PC-3 (cell line): Measurements from ENCODE around the gene CNTLN. TPM values are rescaled to one million over a fixed set of nuclear protein-coding genes. Genes with fewer than 3 reads are reported as not detected.

Source experiments
- ATAC-seq: fragments of 200-7000 bp; cut with Tn5 transposase; 2 replicates; pipeline ENCODE4 v1.9.1; 2020; ENCODE audit warnings: mild to moderate bottlenecking, moderate library complexity
- BruUV-seq: library from RNA; stranded (reverse); fragments of 400-500 nt; replicated peaks from 2 replicates; lab custom pipeline; 2021; lab: Mats Ljungman, UMichigan
- CTCF ChIA-PET: fragments of 300-600 bp; sonication (Branson Sonifier 250); formaldehyde crosslinking; loops from one replicate; lab custom pipeline; 2022; ENCODE audit warnings: antibody characterized with exemption; lab: Charles Lee
- POLR2A ChIA-PET: fragments of 300-600 bp; sonication (Branson Sonifier 250); formaldehyde crosslinking; loops from one replicate; lab custom pipeline; 2022; ENCODE audit warnings: antibody characterized with exemption; ENCODE audit not compliant: unreplicated experiment; lab: Charles Lee
- DNase-seq: peaks from one replicate; pipeline ENCODE4 v3.0.0-alpha.2; 2015
- H2AFZ ChIP-seq: fragments of 300-600 bp; sonication (generic); 2 replicates; pipeline ENCODE4 v1.6.0; 2016; ENCODE audit warnings: antibody characterized with exemption, low read length
- H3F3A ChIP-seq: fragments of 300-600 bp; sonication (generic); one replicate; pipeline ENCODE4 v1.6.0; 2017; ENCODE audit warnings: antibody characterized with exemption, low read length, control low read depth, mild to moderate bottlenecking; ENCODE audit not compliant: unreplicated experiment
- H3K27ac ChIP-seq: fragments of 300-600 bp; sonication (generic); 2 replicates; pipeline ENCODE4 v1.5.1; 2016; ENCODE audit warnings: mild to moderate bottlenecking, low read length
- H3K27me3 ChIP-seq: fragments of 300-600 bp; sonication (generic); 2 replicates; pipeline ENCODE4 v1.6.1; 2016; ENCODE audit warnings: low read length, mixed read lengths
- H3K36me3 ChIP-seq: fragments of 300-600 bp; sonication (generic); 2 replicates; pipeline ENCODE4 v1.6.1; 2016; ENCODE audit warnings: low read depth, mixed run types, low read length, mixed read lengths
- H3K4me1 ChIP-seq: fragments of 300-600 bp; sonication (generic); 2 replicates; pipeline ENCODE4 v1.5.1; 2016; ENCODE audit warnings: low read length; ENCODE audit not compliant: insufficient read depth
- H3K4me2 ChIP-seq: fragments of 300-600 bp; sonication (generic); 2 replicates; pipeline ENCODE4 v1.6.0; 2016; ENCODE audit warnings: low read length
- H3K4me3 ChIP-seq: fragments of 300-600 bp; sonication (generic); 2 replicates; pipeline ENCODE4 v1.5.1; 2016; ENCODE audit warnings: mild to moderate bottlenecking, low read length, mixed read lengths
- H3K79me2 ChIP-seq: fragments of 300-600 bp; sonication (generic); 2 replicates; pipeline ENCODE4 v1.6.1; 2017; ENCODE audit warnings: low read length, mixed read lengths
- H3K9ac ChIP-seq: fragments of 300-600 bp; sonication (generic); 2 replicates; pipeline ENCODE4 v1.6.0; 2016; ENCODE audit warnings: mild to moderate bottlenecking, low read length
- H3K9me2 ChIP-seq: fragments of 300-600 bp; sonication (generic); replicated peaks from 2 replicates; pipeline ENCODE4 v1.6.1; 2016; ENCODE audit warnings: mixed run types, low read length, mixed read lengths
- H3K9me3 ChIP-seq: fragments of 300-600 bp; sonication (generic); 2 replicates; pipeline ENCODE4 v1.6.1; 2016; ENCODE audit warnings: low read length, mixed read lengths
- H4K20me1 ChIP-seq: fragments of 300-600 bp; sonication (generic); 2 replicates; pipeline ENCODE4 v1.6.1; 2016; ENCODE audit warnings: low read length, mixed read lengths
- EZH2 ChIP-seq: fragments of 300-600 bp; sonication (generic); IDR thresholded peaks from one replicate; pipeline ENCODE4 v1.6.1; 2017; ENCODE audit warnings: antibody characterized with exemption, mild to moderate bottlenecking, low read length; ENCODE audit not compliant: unreplicated experiment
- EZH2phosphoT487 ChIP-seq: fragments of 300-600 bp; sonication (generic); IDR thresholded peaks from 2 replicates; pipeline ENCODE4 v1.6.1; 2018; ENCODE audit warnings: mild to moderate bottlenecking, antibody characterized with exemption, low read length, borderline replicate concordance
- intact Hi-C: fragments of 100-400 bp; cut with micrococcal nuclease; formaldehyde crosslinking; loops from 2 replicates; pipeline ENCODE4 v1.9.0; 2023
- total RNA-seq: library from RNA; depleted of rRNA; stranded (reverse); fragments of >200 nt; gene quantifications from 2 replicates; pipeline ENCODE4 v1.2.3, GENCODE V29; 2014
- TF ChIP-seq, protein P1 (sequence below): fragments of 300-600 bp; sonication (generic); conservative IDR thresholded peaks from 2 replicates; pipeline ENCODE4 v1.5.1; 2017; ENCODE audit warnings: antibody characterized with exemption, low read depth, mild to moderate bottlenecking, low read length

Gene CNTLN
- total RNA-seq, 1 experiment from 2014 or later = 6.9 TPM

DNA sequence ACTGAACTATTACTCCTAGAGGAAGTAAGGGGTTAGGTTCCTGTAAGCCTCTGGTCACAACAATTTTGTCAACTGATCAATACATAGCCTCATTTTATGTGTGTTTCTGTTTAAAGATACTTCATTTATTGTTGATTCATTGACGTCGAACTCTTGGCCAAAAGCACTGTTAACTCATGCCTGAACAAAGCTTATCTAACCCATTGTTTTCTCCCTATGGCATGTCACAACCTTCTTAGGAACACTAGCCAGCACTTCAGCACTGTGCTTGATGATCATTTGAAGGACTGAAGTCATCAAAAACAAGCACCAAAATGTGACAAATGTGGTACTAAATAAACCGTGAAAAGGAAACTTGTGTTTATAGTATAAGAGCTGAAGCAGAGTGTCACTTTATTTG is 13.5 kb downstream of the CNTLN start:
- Histone ChIP-seq H3K27ac (no peak overlapping the region), H3K36me3 (no peaks in the 10 kb centered on the region), H3F3A (no peaks in the 10 kb centered on the region), H3K9ac (no peak overlapping the region), H3K4me1 (no peaks in the 10 kb centered on the region), H3K9me2 (no peaks in the 10 kb centered on the region), H4K20me1 (no peaks in the 10 kb centered on the region), H3K27me3 (no peaks in the 10 kb centered on the region), H3K4me2 (no peak overlapping the region), H3K79me2 (no peaks in the 10 kb centered on the region), H2AFZ (no peak overlapping the region), H3K4me3 (no peak overlapping the region), H3K9me3 (no peaks in the 10 kb centered on the region)
- TF ChIP-seq EZH2phosphoT487 = no peak
- TF ChIP-seq EZH2 = no peak
- TF ChIP-seq, protein P1, sequence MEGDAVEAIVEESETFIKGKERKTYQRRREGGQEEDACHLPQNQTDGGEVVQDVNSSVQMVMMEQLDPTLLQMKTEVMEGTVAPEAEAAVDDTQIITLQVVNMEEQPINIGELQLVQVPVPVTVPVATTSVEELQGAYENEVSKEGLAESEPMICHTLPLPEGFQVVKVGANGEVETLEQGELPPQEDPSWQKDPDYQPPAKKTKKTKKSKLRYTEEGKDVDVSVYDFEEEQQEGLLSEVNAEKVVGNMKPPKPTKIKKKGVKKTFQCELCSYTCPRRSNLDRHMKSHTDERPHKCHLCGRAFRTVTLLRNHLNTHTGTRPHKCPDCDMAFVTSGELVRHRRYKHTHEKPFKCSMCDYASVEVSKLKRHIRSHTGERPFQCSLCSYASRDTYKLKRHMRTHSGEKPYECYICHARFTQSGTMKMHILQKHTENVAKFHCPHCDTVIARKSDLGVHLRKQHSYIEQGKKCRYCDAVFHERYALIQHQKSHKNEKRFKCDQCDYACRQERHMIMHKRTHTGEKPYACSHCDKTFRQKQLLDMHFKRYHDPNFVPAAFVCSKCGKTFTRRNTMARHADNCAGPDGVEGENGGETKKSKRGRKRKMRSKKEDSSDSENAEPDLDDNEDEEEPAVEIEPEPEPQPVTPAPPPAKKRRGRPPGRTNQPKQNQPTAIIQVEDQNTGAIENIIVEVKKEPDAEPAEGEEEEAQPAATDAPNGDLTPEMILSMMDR = no peak
- BruUV-seq = no TSS peak
- ATAC-seq (no peak), DNase-seq (no peak)
- ChIA-PET POLR2A (no interaction called here), CTCF (no interaction called here)
- intact Hi-C loops = no loop called here

DNA sequence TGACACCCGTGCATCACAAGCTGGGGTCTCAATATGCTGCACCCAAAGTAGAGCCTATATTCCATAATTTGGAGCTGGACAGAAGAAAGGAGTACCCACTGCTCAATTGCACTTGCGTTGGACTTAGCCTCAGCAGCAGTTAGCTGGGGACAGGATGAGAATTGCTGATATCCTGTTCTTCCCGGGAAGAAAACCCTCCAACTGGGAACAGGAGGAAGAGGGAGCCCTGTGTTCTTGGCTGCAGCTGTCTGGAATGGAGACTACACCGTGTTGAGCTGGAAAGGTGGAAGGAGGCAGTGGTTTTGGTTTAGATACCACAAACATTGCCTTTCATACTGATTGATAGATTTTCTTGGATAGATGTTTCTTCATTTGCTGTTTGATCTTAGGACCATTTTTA is 24.6 kb downstream of the CNTLN start:
- no peak overlapping the region for H2AFZ ChIP-seq
- TF ChIP-seq, protein P1 = no peak
- TF ChIP-seq EZH2 (no peak), EZH2phosphoT487 (no peak)
- H3K4me1 ChIP-seq = no peaks in the 10 kb centered on the region
- H3K4me3 ChIP-seq = no peak overlapping the region
- no peaks in the 10 kb centered on the region for H3K9me3 ChIP-seq
- ChIA-PET POLR2A (no interaction called here), CTCF (no interaction called here)
- no peaks in the 10 kb centered on the region for H3K79me2 ChIP-seq
- no peak overlapping the region for H3K9ac ChIP-seq
- H3K27ac ChIP-seq = no peak overlapping the region
- no peaks in the 10 kb centered on the region for H3K36me3 ChIP-seq
- intact Hi-C loops = no loop called here
- no peaks in the 10 kb centered on the region for H4K20me1 ChIP-seq
- H3F3A ChIP-seq = no peaks in the 10 kb centered on the region
- no peak overlapping the region for H3K4me2 ChIP-seq
- BruUV-seq = no TSS peak
- H3K27me3 ChIP-seq = no peaks in the 10 kb centered on the region
- ATAC-seq = no peak
- DNase-seq = no peak
- H3K9me2 ChIP-seq = no peaks in the 10 kb centered on the region

DNA sequence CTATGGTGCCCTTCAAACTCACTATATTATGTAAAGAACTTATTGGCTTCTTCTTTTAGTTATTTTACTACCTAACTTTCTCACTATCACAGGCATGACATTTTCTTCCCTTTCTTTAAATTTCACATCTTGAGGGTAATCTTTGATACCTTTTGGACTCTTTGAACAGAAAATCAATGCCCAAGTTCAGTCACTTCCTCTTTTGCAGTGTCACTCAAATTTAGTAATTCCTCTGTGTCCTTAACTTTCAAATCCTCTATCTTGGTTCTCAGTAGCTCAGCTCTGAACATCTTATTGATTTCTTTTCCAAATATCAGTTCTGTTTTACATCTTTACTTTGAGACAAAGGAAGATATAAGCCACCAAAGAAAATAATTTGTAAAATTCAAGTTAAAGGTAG is 25.5 kb downstream of the CNTLN start:
- Histone ChIP-seq H4K20me1 (no peaks in the 10 kb centered on the region), H3K9me2 (no peaks in the 10 kb centered on the region), H3K79me2 (no peaks in the 10 kb centered on the region), H3K27me3 (no peaks in the 10 kb centered on the region), H3K36me3 (no peaks in the 10 kb centered on the region), H3K4me2 (no peak overlapping the region), H3K4me3 (no peak overlapping the region), H3F3A (no peaks in the 10 kb centered on the region), H2AFZ (no peak overlapping the region), H3K27ac (no peak overlapping the region), H3K9ac (no peak overlapping the region), H3K4me1 (no peaks in the 10 kb centered on the region), H3K9me3 (no peaks in the 10 kb centered on the region)
- BruUV-seq = no TSS peak
- ChIA-PET POLR2A (no interaction called here), CTCF (no interaction called here)
- DNase-seq (no peak), ATAC-seq (no peak)
- TF ChIP-seq, protein P1 = no peak
- TF ChIP-seq EZH2 (no peak), EZH2phosphoT487 (no peak)
- intact Hi-C loops = no loop called here
